Cardiac ventricle fibroblast (primary cell): Measurements from ENCODE around the gene EML3. TPM values are rescaled to one million over a fixed set of nuclear protein-coding genes. Genes with fewer than 3 reads are reported as not detected.

Experiments
- total RNA-seq: library from RNA; depleted of rRNA; stranded (reverse); fragments of >200 nt; gene quantifications from 2 replicates; pipeline ENCODE4 v1.2.3, GENCODE V29; 2015

EML3 gene, protein sequence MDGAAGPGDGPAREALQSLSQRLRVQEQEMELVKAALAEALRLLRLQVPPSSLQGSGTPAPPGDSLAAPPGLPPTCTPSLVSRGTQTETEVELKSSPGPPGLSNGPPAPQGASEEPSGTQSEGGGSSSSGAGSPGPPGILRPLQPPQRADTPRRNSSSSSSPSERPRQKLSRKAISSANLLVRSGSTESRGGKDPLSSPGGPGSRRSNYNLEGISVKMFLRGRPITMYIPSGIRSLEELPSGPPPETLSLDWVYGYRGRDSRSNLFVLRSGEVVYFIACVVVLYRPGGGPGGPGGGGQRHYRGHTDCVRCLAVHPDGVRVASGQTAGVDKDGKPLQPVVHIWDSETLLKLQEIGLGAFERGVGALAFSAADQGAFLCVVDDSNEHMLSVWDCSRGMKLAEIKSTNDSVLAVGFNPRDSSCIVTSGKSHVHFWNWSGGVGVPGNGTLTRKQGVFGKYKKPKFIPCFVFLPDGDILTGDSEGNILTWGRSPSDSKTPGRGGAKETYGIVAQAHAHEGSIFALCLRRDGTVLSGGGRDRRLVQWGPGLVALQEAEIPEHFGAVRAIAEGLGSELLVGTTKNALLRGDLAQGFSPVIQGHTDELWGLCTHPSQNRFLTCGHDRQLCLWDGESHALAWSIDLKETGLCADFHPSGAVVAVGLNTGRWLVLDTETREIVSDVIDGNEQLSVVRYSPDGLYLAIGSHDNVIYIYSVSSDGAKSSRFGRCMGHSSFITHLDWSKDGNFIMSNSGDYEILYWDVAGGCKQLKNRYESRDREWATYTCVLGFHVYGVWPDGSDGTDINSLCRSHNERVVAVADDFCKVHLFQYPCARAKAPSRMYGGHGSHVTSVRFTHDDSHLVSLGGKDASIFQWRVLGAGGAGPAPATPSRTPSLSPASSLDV
- 50.7 and 57.5 TPM in 2 replicates for total RNA-seq

DNA sequence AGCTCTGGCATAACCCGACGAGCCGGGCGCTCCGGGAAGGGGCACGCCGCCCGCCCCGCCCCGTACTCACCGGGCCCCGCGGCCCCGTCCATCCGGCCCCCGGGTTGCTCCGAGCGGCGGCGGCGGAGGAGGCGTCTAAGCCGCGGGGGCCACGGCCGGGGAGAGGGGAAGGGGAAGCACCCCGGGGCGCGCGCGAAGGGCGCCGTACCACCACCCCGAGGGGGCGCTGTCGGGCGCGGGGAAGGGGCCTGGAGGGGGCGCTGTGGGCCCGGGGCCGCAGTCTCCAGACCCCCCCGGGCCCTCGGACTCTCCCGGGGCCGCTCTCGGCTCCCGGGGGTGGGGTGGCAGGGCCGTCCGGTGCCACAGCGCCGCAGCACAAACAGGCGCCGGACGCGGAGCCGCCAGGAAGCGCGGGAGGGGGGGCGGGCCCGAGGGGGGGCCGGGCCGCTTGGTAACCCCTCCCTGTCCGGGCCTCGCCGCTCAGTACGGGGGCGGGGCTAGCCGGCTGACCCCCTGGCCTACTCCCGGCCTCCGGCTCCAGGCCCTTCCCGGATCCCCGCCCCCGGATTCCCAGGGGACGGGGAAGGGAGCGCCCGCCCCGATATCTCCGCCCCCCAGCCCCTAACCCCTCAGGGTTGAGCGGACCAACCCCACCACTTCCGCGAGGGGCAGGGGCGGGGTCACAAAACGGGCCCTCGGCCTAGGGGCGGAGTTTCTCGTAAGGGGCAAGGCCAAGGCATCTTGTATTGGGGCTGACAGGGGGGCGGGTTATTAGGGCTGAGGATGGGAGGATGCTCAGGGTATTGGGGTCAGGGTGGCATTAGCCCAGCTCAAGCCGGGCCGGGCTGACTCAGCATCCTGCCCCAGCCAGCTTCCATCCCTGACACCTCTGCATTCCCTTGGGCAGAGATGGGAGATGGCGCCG lies at the start of gene EML3, which contains the start of gene ROM1:
Gene EML3, minus strand, starts transcription at position 410 of the 925 bp plus-strand sequence. Its CDS starts 318 bp downstream, at position 92.
Gene ROM1, plus strand, starts transcription at position 892 of the 925 bp plus-strand sequence. Its CDS starts 25 bp downstream, at position 917.

DNA sequence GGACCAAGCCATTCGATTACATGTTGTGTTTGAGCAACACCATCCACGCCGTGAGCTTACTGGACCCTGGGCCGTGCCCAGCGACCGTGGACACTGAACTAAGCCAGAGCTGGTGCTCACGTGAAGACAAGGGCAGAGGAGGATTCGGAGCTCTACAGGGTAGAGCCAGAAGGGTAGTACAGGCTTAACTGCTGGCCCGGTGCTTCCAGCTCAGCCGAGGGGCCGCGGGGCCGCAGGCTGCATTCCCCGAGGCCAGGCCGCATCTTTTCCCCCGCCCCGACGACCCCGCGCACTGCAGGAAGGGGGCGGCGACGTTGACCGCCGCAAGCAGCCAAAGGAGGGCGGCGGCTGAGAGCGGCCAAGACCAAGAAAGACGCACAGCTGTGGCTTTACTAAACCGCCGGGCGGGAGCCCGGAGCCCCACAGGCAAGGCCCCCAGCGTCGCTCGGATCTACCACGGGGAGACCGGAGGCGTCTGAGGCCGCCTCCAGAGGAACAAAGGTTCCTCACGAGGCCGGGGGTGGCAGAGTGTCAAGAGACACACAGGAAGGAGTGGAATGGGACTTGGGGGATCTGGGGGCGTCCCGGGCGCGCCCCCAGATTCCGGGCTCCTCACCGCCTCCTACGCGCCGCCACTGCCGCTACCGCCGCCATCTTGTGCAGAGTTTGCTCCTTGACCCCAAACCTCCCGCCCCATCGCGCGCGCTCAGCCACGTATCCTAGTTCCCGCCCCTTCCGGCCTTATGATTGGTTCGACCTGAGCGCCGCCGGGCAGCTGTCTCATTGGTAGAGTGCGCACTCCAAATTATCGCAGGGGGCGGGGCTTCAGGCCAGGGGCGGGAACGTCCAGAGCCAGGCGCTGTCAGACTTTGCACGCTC lies 33.6 kb upstream of the EML3 start, which contains the start of gene GANAB:
Gene GANAB, minus strand, starts transcription at position 668 of the 879 bp plus-strand sequence. Its CDS starts 14 bp downstream, at position 654.

DNA sequence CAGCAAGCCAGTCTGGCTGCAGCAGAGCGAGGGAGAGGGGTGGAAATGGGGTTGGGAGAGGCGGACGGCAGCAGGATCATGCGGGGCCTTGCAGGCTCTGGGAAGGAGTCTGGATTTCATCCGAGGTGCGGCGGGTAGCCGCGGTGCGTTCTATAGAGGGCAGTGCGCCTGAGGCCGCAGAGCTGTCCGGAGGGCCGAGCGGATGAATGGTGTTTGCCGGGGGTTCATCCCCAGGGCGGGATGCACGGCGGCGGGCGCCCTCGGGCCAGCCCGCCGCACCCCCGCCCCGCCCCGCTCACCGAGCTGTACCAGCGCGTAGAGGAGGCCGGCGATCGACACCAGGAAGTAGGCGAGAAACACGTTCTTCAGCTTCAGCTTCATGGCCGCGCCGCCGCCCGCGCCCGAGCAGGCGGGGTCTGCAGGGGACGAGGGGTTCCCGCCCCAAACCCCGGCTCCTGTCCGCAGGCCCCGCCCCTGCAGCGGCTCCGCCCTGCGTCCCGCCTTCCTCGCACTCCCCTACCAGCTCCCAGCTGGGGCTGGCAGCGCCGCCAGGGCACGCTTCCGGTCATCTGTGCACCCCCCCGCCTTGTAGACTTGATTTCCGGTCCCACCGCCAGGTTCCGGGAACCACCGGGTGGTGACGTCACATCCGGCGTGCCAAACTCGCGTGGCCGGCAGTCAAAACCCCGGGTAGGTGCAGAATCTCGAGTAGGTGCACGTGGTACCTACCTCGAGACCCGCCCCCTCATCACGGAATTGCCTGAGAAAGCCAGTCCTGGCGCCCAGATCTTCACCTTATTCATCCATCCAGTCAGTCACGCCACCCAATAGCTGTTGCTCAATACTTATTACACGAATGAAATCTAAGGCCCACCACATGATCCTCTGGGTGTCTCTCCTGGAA lies 9.2 kb upstream of the EML3 start, which contains the start of gene B3GAT3:
Gene B3GAT3, minus strand, starts transcription at position 420 of the 904 bp plus-strand sequence. Its CDS starts 39 bp downstream, at position 381.

DNA sequence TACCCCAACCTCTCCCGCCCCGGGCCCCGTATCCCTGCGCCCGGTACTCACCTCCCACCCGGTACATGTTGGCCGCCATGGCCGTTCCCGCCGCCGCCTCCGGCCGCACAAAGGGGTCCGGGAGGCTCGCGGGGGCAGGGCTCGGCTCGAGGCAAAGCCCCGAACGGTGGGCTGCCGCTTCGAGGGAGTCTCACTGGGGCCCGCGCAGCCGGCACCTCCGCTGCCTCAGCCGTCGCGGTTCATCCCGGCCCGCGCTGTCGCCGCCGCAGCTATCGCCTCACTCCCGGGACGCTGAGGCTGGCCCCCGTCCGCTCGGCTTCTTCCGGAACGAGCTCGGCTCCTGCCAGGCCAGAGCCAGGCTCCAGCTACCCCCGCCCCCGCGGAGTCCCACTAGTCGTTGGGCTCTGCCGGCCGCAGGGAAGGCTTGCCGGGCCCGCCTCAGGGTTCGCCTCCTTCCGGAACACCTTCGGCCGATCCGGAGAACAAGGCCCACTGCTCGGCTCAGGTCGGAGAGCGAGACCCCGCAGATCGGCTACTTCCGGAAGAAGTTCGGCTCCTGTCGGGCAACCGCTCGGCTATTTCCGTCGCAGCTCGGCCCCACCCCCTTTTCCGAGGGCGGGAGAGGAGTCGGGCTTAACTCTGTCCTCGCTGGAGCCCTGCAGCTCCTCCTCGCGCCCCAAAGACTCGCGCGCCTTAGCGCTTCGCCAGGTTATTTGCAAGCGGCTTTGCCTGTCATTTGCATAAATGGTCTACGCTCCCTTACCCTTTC lies 11.0 kb downstream of the EML3 start, which contains the start of gene MTA2:
Gene MTA2, minus strand, starts transcription at position 494 of the 769 bp plus-strand sequence. Its CDS starts 415 bp downstream, at position 79.

DNA sequence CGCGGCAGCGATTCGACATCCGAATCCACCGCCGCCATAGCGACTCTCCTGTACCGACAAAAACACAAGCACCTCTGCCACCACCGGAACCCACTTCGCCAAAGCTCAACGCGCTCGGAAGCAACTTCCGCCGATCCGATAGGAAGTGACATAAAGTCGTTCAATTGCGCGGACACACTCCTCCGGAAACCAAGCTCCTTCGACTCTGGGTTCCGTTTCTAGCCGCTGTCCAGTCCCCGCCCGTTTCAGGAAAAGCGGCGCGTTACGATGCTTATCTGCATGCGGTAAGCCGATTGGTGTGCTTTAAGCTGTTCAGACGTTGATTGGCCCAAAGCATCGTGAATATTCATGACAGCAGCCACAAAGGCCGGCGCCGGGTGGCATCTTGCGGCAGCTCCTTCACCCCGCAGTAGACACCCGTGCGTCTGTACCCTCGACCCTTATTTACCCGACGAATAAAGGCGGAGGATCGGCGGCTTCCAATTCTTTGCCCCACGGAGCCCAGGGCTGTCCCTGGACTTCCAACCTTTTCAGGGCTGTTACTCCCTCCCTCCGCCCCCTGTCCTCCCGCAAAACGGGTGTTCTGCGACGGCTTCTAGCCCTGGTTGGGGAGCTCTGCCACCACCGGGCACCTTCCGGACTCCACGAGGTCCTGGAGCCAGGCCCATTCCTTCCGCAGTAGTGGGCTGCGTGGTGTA lies 21.0 kb downstream of the EML3 start, which contains the start of gene TUT1:
Gene TUT1, minus strand, starts transcription at position 76 of the 698 bp plus-strand sequence. Its CDS starts 38 bp downstream, at position 38.

DNA sequence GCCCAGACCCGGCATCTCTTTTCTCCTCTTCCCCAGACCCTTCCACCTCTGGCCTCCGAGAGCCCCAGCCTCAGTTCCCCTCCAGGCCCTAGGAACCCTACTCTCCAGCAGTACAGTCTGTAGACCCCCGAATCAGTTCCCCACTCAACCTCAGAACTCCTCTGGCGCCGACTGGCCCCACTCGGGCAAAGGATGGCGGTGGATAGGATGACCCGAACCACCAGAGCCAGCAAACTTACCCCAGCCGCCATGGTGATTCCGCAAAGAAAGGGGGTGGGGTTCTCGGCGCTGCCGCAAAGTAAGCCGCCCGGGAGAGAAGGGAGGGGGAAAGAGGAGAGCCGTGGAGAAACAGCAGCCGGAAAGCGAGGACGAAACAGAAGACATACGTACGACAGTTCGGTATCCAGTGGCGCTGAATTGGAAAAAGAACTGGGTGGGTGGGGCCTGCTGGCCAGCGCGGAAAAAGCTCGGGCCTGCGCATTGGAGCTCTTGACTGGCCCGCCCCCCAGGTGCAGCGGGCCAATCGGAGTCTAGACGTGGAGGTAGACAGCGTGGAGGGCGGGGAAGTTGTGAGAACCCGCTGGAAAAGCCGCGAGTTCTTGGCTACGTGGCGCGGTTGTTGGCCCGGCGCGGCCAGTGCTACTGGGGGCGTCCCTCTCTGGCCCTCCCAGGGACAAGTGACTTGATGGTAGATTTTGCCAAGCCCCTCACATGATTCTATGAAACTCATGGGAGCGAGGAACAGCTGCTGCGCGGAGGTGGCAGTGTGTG lies 38.8 kb downstream of the EML3 start, which contains the start of gene EEF1G:
Gene EEF1G, minus strand, starts transcription at position 300 of the 771 bp plus-strand sequence. Its CDS starts 49 bp downstream, at position 251.

Other genes starting within 250 kb of the EML3 start
- gene SCGB1A1, start 193.7 kb downstream of the EML3 start, total RNA-seq: not detected in 2 replicates
- 438 and 502 TPM in 2 replicates for gene AHNAK, start 66.0 kb downstream of the EML3 start, total RNA-seq
- 1,923 and 1,968 TPM in 2 replicates for gene EEF1G, start 38.9 kb downstream of the EML3 start, total RNA-seq
- 10.5 and 11.9 TPM in 2 replicates for gene TUT1, start 21.3 kb downstream of the EML3 start, total RNA-seq
- gene MTA2, start 10.9 kb downstream of the EML3 start, total RNA-seq: 45.8 and 56.8 TPM in 2 replicates
- gene ROM1, start 482 bp upstream of the EML3 start, total RNA-seq: 24.8 and 25.3 TPM in 2 replicates
- 30.9 and 37.1 TPM in 2 replicates for gene B3GAT3, start 9.2 kb upstream of the EML3 start, total RNA-seq
- 322 and 338 TPM in 2 replicates for gene GANAB, start 33.8 kb upstream of the EML3 start, total RNA-seq
- gene INTS5, start 40.5 kb upstream of the EML3 start, total RNA-seq: 24.1 and 26.5 TPM in 2 replicates
- gene C11orf98, start 52.4 kb upstream of the EML3 start, total RNA-seq: 24.8 and 38.0 TPM in 2 replicates
- 2.4 and 3.7 TPM in 2 replicates for gene CSKMT, start 52.5 kb upstream of the EML3 start, total RNA-seq
- gene UQCC3, start 58.9 kb upstream of the EML3 start, total RNA-seq: 7.5 and 8.7 TPM in 2 replicates
- 4.2 and 7.4 TPM in 2 replicates for gene LBHD1, start 59.5 kb upstream of the EML3 start, total RNA-seq
- 115 and 150 TPM in 2 replicates for gene UBXN1, start 66.3 kb upstream of the EML3 start, total RNA-seq
- gene LRRN4CL, start 76.8 kb upstream of the EML3 start, total RNA-seq: 8.5 and 15.5 TPM in 2 replicates
- gene BSCL2, start 94.6 kb upstream of the EML3 start, total RNA-seq: 15.4 and 27.1 TPM in 2 replicates
- gene GNG3, start 94.9 kb upstream of the EML3 start, total RNA-seq: not detected in 2 replicates
- 18.1 and 23.8 TPM in 2 replicates for gene HNRNPUL2, start 114.7 kb upstream of the EML3 start, total RNA-seq
- gene TTC9C, start 115.7 kb upstream of the EML3 start, total RNA-seq: 22.8 and 36.6 TPM in 2 replicates
- 9.4 and 10.8 TPM in 2 replicates for gene ZBTB3, start 141.4 kb upstream of the EML3 start, total RNA-seq
- gene POLR2G, start 148.8 kb upstream of the EML3 start, total RNA-seq: 66.3 and 67.2 TPM in 2 replicates
- gene TAF6L, start 158.6 kb upstream of the EML3 start, total RNA-seq: 11.8 and 13.9 TPM in 2 replicates
- 60.1 and 80.1 TPM in 2 replicates for gene TMEM179B, start 174.6 kb upstream of the EML3 start, total RNA-seq
- 25.8 and 27.7 TPM in 2 replicates for gene TMEM223, start 179.2 kb upstream of the EML3 start, total RNA-seq
- gene NXF1, start 192.7 kb upstream of the EML3 start, total RNA-seq: 33.1 and 35.5 TPM in 2 replicates
- 31.7 and 41.2 TPM in 2 replicates for gene STX5, start 219.3 kb upstream of the EML3 start, total RNA-seq
- gene TEX54, start 220.1 kb upstream of the EML3 start, total RNA-seq: not detected in 2 replicates
- 24.5 and 29.2 TPM in 2 replicates for gene WDR74, start 226.8 kb upstream of the EML3 start, total RNA-seq